DMS153 (cell line): Measurements from ENCODE around the gene TRPM4.
"Not testable (repeated sequence)": the region's sequence is repeated elsewhere in the genome, so short reads cannot be mapped to it uniquely, and the experiment has no call there.

ENCODE experiments used
- DNase-seq: peaks from one replicate; lab custom pipeline; 2025; lab: John Stamatoyannopoulos, UW

Gene TRPM4

GRCh38 chr19:49127225-49127624 is 30.4 kb upstream of the TRPM4 start:
- not testable (repeated sequence) for DNase-seq

GRCh38 chr19:49127674-49128544 is 29.7 kb upstream of the TRPM4 start:
- peak; percentile 95 for DNase-seq

GRCh38 chr19:49128545-49129237 is 28.9 kb upstream of the TRPM4 start:
- DNase-seq = no peak

- DNase-seq = no peak
Measured at GRCh38 chr19:49129238-49129583, 28.4 kb upstream of the TRPM4 start.

GRCh38 chr19:49130325-49130724 is 27.3 kb upstream of the TRPM4 start:
- DNase-seq = no peak

GRCh38 chr19:49132974-49133609 is 24.5 kb upstream of the TRPM4 start:
- DNase-seq = peak; percentile 40

GRCh38 chr19:49133621-49134454 is 23.8 kb upstream of the TRPM4 start:
- DNase-seq = peak; percentile 54

GRCh38 chr19:49135686-49136085 is 21.9 kb upstream of the TRPM4 start:
- DNase-seq = no peak

- no peak for DNase-seq
Measured at GRCh38 chr19:49136771-49137171, 20.8 kb upstream of the TRPM4 start.

- no peak for DNase-seq
Measured at GRCh38 chr19:49140951-49141350, 16.6 kb upstream of the TRPM4 start.

- no peak for DNase-seq
Measured at GRCh38 chr19:49141352-49141751, 16.2 kb upstream of the TRPM4 start.

GRCh38 chr19:49142866-49143335 is 14.7 kb upstream of the TRPM4 start:
- peak; percentile 90 for DNase-seq

- peak; percentile 45 for DNase-seq
Measured at GRCh38 chr19:49145573-49146407, 11.8 kb upstream of the TRPM4 start.

GRCh38 chr19:49146408-49146770 is 11.2 kb upstream of the TRPM4 start:
- not testable (repeated sequence) for DNase-seq

GRCh38 chr19:49148044-49148682 is 9.4 kb upstream of the TRPM4 start:
- DNase-seq = no peak

- DNase-seq = peak; percentile 83
Measured at GRCh38 chr19:49148784-49149651, 8.6 kb upstream of the TRPM4 start.

GRCh38 chr19:49149652-49150105 is 7.9 kb upstream of the TRPM4 start:
- DNase-seq = peak; percentile 64

- DNase-seq = peak; percentile 73
Measured at GRCh38 chr19:49150106-49150943, 7.3 kb upstream of the TRPM4 start.

- no peak for DNase-seq
Measured at GRCh38 chr19:49150944-49151243, 6.7 kb upstream of the TRPM4 start.
